HG03097 (cell line): Measurements from ENCODE around the gene FNDC4.
"Not testable (repeated sequence)": the region's sequence is repeated elsewhere in the genome, so short reads cannot be mapped to it uniquely, and the experiment has no call there.

Experiments used
- ATAC-seq: cut with Tn5 transposase; IDR thresholded peaks from one replicate; pipeline ENCODE4 v1.9.1; 2021; ENCODE audit not compliant: unreplicated experiment, low FRiP score

The FNDC4 gene, protein sequence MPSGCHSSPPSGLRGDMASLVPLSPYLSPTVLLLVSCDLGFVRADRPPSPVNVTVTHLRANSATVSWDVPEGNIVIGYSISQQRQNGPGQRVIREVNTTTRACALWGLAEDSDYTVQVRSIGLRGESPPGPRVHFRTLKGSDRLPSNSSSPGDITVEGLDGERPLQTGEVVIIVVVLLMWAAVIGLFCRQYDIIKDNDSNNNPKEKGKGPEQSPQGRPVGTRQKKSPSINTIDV

DNA sequence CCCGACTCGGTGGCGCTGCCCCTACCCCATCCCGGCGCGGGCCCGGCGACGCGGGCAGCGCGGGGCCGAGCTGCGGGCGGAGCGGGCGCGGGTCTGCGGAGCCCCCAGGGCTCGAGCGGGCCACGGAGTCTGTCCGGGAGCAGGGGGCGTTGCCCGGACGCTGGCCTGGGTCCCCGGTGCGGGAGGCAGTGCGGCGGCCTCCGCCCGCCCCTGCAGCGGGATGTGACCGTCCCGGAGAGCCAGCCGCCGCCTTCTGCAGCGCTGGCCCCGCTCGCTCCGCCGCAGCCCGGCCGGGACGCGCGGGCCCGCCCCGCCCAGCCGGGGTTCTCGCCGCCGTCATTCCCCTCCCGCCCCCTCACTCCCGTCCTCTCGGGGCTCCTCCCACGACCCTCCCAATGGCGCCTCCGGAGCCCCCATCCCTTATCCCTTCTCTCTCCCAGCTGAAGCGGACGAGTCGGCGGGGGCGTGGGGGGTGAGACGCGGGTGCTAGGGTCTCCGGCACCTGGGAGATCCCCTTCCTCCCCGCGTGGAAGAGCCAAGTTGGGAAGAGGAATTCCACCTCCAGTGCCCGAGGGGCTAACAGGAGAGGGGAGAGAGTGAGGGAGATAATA, at the start of gene FNDC4:
Gene FNDC4 (minus strand): TSS at position 257 of the 611 bp plus-strand sequence. CDS start 521 bp downstream, outside the sequence.
- ATAC-seq = no peak

DNA sequence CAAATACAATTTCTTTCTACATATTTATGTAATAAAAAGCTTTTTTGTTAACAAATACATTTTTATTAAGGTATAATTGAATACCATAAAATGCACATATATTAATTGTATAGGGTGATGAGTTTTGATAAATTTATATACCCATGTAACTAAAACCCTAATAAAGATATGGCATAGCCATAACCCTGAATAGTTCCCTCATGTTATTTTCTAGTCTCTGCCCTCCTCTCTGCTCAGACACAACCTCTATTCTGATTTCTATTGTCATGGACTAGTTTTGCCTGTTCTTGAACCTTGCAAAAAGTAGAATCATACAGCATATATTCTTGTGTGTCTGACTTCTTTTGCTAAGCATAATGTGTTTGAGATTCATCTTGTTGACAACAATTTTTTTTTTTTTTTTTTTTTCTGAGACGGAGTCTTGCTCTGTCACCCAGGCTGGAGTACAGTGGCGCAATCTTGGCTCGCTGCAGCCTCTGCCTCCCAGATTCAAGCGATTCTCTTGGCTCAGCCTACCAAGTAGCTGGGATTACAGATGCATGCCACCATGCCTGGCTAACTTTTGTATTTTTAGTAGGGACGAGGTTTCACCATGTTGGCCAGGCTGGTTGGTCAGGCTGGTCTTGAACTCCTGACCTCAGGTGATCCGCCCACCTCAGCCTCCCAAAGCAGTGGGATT, 49.3 kb upstream of the FNDC4 start:
- no peak for ATAC-seq

DNA sequence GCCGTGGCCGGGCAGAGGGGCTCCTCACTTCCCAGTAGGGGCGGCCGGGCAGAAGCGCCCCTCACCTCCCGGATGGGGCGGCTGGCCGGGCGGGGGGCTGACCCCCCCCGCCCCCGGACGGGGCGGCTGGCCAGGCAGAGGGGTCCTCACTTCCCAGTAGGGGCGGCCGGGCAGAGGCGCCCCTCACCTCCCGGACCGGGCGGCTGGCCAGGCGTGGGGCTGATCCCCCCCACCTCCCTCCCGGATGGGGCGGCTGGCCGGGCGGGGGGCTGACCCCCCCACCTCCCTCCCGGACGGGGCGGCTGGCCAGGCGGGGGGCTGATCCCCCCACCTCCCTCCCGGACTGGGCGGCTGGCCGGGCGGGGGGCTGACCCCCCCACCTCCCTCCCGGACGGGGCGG, 44.6 kb upstream of the FNDC4 start:
- ATAC-seq = not testable (repeated sequence)

DNA sequence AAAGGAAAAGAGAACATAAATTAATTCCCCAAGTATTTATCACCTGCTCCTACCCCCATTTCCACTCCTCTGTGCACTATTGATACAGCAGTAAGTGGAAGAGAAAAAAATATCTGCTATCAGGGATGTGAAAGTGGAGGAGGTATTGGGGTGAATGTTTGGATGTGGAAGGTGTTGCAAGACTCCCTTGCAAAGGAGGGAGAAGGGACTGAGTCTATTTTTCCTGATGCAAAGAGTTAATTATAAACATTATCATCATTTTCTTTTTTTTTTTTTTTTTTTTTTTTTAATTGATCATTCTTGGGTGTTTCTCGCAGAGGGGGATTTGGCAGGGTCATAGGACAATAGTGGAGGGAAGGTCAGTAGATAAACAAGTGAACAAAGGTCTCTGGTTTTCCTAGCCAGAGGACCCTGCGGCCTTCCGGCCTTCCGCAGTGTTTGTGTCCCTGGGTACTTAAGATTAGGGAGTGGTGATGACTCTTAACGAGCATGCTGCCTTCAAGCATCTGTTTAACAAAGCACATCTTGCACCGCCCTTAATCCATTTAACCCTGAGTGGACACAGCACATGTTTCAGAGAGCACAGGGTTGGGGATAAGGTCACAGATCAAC, 43.9 kb upstream of the FNDC4 start:
- ATAC-seq = not testable (repeated sequence)

DNA sequence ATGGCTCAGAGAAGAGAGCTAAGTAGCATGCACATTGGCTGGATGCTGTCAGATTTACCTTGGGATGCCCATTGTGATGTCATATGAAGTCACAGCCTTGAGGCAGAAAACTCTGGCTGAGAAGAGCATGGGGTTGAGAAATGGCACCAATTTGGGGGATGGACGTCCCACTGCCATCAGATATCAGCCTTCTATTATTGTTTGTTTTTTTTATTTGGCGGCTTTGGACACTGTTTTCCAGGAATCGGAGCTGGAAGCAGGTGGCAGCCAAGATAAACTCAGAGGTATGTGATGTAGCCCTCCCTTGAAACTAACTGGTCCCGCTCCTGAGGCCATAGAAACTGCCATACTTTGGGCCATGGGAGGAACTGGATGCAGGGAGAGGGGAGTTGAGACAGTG, 42.3 kb upstream of the FNDC4 start:
- ATAC-seq = no peak

DNA sequence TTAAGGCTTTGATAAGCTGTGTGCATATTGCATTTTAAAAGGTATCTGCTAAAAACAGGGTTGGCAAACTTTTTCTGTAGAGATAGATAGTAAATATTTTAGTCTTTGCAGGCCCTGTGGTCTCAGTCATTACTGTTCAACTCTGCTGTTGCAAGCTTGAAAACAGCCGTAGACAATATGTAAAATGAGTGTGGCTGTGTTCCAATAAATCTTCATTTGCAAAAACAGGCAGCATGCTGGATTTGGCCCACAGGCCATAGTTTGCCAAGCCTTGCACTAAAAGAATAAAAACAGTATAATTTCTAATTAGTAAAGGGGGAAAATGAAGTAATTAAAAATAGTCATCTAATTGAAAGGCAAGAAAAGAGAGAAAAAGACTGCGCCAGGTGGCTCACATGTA, 37.0 kb upstream of the FNDC4 start:
- ATAC-seq = no peak

DNA sequence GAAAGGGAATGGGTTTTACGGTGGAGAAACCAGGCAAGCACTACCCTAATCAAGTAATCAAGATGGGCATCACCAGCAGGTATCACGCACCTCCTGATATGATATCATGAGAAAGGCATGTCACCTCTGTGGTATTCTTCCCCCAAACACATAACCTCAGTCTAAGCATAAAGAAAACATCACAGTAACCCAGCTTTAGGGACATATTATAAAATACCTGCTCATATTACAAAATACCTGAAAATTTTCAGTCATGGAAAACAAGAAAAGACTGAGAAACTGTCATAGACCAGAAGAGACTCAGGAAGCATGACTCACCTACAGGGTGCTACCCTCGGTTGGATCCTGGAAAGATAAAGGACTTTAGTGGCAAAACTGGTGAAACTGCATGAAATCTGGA, 32.2 kb upstream of the FNDC4 start:
- ATAC-seq = no peak

DNA sequence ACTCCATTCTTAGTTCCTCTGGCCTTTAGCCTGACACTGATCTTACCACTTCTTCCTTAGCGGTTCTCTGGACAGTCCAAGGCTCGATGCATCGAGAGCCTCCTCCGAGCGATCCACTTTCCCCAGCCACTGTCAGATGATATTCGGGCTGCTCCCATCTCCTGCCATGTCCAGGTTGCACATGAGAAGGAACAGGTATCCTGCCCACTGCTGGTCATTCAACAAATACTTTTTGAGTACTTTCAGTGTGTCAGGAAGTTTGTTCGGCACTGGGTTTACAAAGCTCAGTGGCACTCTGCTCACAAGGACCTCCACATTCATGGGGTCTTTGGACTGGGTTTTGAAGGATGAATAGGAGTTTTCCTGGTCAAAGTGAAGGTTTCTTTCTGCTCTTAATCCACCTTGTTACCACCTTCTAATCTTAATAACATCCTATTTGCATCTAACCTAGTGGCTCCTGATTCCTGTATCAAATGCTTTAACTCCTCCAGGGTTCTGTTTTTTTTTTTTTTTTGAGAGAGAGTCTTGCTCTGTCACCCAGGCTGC, 27.5 kb upstream of the FNDC4 start:
- ATAC-seq = no peak

DNA sequence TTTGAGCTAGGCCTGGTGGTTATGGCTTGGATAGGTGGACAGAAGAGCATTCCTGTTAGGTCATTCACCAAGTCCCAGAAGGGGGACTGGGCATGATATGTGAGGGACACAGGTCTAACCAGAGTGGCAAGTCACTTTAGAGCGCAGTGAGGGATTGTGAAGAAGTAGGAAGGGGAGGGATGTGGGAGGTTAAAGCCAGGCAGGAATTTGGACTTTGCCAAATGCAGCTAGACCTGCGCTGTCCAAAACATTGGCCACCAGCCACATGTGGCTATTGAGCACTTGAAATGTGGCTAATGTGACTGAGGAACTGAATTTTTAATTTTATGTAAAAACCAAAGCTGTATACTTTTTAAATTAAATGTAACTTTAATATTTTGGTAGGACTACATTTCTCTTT, 25.3 kb upstream of the FNDC4 start:
- ATAC-seq = no peak

DNA sequence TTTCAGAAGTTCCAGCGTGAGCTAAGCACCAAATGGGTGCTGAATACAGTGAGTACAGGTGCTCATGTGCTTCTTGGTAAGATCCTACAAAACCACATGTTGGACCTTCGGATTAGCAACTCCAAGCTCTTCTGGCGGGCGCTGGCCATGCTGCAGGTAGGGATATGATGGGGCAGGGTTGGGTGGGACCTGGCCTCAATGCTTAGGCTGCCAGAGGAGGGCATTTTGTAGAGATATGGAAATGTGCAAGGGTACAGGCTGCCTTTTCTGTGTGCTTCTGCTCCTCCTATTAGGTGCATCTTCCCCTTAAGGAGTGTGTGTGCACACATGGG, 23.7 kb upstream of the FNDC4 start:
- ATAC-seq = no peak

DNA sequence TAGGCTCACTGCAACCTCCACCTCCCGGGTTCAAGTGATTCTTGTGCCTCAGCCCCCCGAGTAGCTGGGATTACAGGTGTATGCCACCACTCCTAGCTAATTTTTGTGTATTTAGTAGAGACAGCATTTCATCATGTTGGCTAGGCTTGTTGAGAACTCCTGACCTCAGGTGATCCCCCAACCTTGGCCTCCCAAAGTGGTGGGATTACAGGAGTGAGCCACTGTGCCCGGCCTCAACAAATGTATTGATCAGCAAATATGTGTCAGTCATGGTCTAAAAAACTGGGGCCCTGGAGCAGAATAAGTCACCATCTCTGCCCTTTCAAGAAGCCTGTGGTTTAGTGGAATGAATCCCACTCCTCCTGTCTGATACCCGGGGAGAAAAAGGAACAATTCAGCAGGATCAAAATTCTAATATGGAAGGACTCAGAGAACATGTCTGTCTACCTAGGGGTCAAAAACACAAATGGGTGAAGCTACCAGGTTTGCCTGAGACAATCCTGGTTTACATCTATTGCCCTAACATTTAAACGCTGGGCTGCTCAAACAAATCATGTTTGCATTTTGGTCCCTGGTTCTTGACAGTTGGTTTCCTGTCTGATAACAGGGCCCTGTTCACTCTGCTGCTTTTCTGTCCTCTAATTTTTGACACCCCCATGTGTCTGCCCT, 23.2 kb upstream of the FNDC4 start:
- ATAC-seq = no peak

DNA sequence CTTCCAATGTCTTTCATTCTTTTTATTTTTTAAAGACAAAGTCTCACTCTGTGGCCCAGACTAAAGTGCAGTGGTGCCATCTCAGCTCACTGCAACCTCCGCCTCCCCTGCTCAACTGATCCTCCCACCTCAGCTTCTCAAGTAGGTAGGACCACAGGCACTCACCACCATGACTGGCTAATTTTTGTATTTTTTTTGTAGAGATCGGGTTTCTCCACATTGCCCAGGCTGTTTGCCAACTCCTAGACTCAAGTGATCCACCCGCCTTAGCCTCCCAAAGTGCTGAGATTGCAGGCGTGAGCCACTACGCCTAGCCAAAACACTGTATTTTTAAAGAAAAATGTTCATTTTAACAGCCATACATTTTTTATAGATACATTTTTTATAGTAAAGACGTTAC, 14.3 kb upstream of the FNDC4 start:
- no peak for ATAC-seq

DNA sequence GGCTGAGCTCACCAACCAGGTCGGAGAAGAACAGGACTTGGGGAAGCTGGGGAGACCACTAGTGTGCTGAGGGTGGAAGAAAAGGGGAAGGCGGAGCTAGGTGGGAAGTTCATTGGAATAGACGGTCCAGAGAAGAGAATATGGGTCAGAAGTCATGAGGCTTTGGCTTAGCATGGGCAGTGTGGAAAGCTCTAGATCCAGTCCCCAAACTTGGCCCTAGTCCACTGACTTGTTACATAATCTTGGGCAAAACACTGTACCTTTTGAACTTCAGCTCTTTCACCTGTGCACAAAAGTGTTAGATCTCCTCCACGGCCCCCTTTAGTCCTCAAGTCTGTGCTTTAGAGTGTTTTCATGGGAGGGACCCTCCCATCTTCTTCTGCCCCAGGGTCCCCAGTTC, 12.3 kb upstream of the FNDC4 start:
- no peak for ATAC-seq

DNA sequence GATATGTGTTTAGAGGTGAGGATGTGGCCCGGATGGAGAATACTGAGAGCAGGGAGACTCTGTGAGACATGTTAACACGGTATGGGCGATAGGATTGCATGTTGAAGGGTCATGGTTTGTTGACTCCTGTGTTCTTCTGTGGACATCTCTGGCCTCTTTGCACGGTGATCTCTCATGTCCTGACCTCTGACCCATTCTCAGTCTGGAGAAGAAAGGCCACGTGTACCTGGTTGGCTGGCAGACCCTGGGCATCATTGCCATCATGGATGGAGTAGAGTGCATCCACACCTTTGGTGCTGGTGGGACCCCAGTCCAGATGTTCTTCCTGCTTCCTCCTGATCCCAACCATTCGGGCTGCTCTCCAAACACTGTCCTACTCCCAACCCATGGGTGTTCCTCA, 11.6 kb upstream of the FNDC4 start:
- no peak for ATAC-seq

DNA sequence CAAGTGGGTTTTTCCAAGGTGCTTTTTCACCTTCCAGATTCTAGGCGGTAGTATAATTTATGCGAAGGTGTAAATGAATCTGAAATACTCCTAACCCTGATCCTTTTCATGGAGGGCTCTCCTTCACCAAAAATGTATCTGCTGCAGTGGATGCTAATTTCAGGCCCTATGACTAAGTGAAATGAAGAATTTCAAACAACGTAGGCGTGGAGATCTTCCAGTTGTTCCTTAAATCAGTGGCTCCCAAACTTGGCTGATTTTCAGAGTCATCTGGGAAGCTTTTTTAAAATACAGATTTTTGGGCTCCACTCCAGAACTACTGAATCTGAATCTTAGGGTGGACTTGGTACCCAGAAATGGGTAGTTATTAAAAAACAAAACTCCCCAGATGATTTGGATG, 7.1 kb upstream of the FNDC4 start:
- ATAC-seq = no peak

DNA sequence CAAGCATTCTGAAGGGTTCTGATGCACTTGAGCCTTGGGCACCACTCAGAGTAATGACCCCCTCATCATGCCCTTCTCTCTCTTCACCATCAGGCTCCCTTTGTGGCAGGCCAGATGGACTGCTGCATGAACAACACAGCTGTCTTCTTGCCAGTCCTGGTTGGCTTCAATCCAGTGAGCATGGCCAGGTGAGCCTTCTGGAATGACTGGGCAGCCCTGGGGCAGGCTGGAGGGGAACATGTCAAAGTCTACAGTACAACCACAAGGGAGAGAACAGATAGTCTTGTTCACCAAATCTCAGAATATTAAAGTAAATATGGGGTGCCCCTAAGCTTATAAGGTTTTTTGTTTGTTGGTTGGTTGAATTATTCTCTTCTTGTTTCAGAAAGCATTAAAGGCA, 6.0 kb upstream of the FNDC4 start:
- no peak for ATAC-seq

DNA sequence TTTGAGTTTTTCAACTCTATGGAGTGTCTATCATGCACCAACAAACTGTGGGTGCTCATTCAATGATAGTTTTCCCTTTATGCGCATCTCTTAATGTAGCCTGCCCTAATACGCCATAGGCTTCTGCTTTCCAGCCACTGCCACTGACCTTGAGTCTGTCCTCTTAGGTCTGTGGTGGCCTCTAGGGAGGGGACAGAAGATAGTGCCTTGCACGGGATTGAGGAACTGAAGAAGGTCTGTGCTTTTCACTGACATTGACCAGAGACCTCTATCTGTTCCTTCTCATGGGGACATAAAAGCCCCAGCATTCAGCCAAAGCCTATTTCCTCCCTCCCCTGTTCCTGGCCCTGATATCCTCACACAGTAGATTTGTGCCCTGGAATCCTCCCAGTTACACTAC, 4.0 kb upstream of the FNDC4 start:
- ATAC-seq = no peak

DNA sequence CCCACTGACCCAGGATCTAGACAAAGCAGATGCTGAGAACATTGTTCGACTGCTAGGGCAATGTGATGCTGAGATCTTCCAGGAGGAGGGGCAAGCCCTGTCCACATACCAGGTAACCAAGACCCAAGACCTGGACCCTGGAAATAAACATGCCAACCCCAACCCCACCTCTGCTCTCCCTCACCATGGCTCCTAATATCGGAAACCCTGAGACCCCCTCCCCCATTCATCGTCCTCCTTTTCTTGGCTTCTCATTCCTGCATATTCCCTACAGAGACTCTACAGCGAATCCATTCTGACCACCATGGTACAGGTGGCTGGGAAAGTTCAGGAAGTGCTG, 2.3 kb upstream of the FNDC4 start:
- no peak for ATAC-seq

DNA sequence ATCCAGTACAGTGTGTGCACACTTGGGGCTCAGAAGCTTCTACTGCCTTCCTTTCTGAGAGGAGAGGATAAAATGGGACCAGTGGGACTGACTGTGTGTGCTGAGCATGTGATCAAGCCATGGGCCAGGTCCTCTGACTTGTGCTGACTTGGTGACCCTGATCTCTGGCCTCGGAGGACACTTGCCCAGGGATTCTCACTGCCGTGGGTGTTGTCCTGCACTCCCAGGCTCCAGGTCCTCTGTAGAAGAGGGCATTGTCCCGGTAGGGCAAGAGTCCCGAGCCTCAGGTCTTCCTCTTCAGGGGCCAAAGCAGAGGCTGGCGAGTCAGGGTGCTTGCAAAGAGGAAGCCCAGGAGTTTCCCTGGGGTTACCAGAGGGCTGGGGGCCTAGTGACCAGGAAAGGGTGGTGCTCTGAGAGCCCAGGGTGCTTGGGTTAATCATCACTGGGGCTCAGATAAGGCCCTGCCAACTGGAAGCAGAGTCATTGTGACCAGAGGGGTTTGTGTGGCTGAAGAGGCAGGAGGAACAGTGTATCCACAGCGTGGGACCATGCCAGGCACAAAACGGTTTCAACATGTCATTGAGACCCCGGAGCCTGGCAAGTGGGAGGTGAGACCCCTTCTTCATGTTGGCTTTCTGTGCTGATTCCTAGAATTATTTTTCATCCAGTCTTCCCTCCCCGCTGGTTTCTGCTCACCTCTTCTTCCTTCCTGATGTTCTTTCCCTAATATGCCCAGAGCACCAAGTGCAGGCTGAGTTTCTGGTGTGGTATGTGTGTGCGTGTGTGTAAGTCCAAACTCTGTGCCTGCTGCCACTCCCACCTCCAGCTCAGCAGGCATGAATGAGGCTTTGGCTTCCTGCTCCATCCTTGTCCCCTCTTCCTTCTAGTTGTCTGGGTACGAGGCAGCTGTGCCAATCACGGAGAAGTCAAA, 1.6 kb upstream of the FNDC4 start, which contains the start of gene GCKR:
Gene GCKR (plus strand): TSS at position 483 of the 931 bp plus-strand sequence. CDS start 66 bp downstream, at position 549.
- no peak for ATAC-seq

DNA sequence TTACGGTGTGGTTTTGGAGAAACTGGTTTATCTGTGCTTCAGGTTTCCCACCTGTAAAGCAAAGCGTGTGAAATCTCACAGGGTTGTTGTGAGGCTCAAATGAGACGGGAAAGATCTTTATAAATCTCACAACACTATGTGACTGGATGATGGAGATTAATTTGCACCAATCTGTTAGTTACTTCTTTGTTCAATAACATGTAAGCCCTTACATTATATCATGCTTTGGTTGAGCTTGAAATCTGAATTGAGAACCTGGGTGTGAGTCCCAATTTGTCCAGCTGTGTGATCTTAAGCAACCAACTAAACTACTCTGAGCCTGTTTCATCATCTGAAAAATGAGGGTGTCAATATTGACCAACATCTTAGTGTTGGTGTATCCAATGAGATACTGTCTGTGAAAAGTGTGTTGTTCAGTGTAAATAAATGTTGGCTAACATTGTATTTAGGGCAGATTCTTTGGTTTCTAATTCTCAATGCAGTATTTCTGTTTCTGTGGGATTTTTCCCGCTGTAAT, 898 bp upstream of the FNDC4 start:
- ATAC-seq = no peak
